HTR-8/SVneo (cell line): ENCODE data around the gene PRKRIP1.

Experiments used
- DNase-seq: peaks from one replicate; pipeline ENCODE4 v3.0.0; 2011; ENCODE audit warnings: low spot score, mixed read lengths; ENCODE audit not compliant: insufficient read length
- FAIRE-seq: peaks from 2 replicates; lab custom pipeline; 2011; peaks lifted over from hg19 to GRCh38; lab: Jason Lieb, UNC

The PRKRIP1 gene

GRCh38 chr7:102427019-102427405 is 30.8 kb downstream of the PRKRIP1 start:
- DNase-seq (no peak), FAIRE-seq (no peak)

- FAIRE-seq (no peak), DNase-seq (no peak)
Observed at GRCh38 chr7:102429141-102429899, 33.2 kb downstream of the PRKRIP1 start.

- DNase-seq (no peak), FAIRE-seq (no peak)
Observed at GRCh38 chr7:102431617-102432298, 35.6 kb downstream of the PRKRIP1 start.

- DNase-seq, result no peak
- FAIRE-seq, result no peak
Observed at GRCh38 chr7:102432442-102433218, 36.5 kb downstream of the PRKRIP1 start.

GRCh38 chr7:102433219-102434038 is 37.3 kb downstream of the PRKRIP1 start, which contains the start of gene ORAI2:
ORAI2 (plus strand) TSS chr7:102433575; CDS start chr7:102438957, 5,382 bp downstream.
- FAIRE-seq (peak; percentile 91), DNase-seq (peak; percentile 81)

- DNase-seq (no peak), FAIRE-seq (no peak)
Observed at GRCh38 chr7:102434039-102434486, 37.9 kb downstream of the PRKRIP1 start.

GRCh38 chr7:102436118-102436517 is 40.0 kb downstream of the PRKRIP1 start:
- no peak for FAIRE-seq
- no peak for DNase-seq

GRCh38 chr7:102439963-102440795 is 44.0 kb downstream of the PRKRIP1 start:
- peak; percentile 80 for DNase-seq
- no peak for FAIRE-seq

- DNase-seq, result no peak
- no peak for FAIRE-seq
Observed at GRCh38 chr7:102444961-102445673, 49.0 kb downstream of the PRKRIP1 start.

GRCh38 chr7:102445674-102446071 is 49.5 kb downstream of the PRKRIP1 start:
- FAIRE-seq, result no peak

GRCh38 chr7:102446387-102447156 is 50.4 kb downstream of the PRKRIP1 start:
- DNase-seq (no peak), FAIRE-seq (no peak)

More at GRCh38 chr7:102445674-102446071, 49.5 kb downstream of the PRKRIP1 start:
- no peak for DNase-seq

- no peak for FAIRE-seq
- no peak for DNase-seq
Observed at GRCh38 chr7:102447311-102447710, 51.1 kb downstream of the PRKRIP1 start.

GRCh38 chr7:102449136-102449535 is 53.0 kb downstream of the PRKRIP1 start:
- DNase-seq (no peak), FAIRE-seq (no peak)

- FAIRE-seq, result no peak
- DNase-seq, result no peak
Observed at GRCh38 chr7:102450242-102450641, 54.1 kb downstream of the PRKRIP1 start.

- FAIRE-seq, result no peak
- DNase-seq, result no peak
Observed at GRCh38 chr7:102451371-102452054, 55.4 kb downstream of the PRKRIP1 start.

GRCh38 chr7:102452451-102452850 is 56.3 kb downstream of the PRKRIP1 start:
- no peak for FAIRE-seq
- DNase-seq, result no peak

GRCh38 chr7:102453319-102453718 is 57.2 kb downstream of the PRKRIP1 start:
- no peak for DNase-seq
- no peak for FAIRE-seq
